ENCODE data around the gene FMN1.

DNA sequence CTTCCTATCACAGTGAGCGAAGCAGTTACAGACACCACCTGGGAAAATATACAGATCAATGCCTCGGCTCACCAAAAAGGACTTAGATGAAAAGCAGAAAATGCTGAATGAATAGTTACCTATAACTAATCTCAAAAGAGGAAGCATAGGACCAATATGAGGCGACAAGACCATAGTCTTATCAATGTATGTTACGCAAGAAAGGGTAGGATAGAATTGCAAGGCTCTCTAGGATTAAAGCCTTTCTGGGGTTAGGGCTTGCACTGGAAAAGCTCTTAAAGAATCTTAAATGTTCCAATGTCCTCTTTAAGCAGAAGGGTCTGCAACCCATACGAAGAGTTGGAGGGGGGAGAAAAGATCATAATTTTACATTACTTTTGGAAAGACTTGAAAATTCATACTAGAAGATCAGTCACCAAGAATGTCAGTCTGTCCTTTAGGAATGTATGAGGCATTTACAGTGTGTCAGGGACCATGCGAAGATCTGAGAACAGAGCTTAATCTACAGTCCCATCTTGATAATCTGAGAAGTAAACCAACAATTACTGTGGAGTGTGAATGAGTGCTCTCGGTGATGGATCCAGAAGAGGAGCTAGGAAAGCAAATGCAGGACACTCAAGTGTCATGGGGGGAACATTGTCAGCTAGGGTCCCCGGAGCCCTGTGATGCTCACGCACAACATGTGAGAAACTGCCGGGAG lies 290.8 kb downstream of the FMN1 start:
- no peak for TF ChIP-seq GRHL2 (CRISPR knock-in tag; IDR thresholded peaks at IDR 0.05; ENCODE audit: insufficient replicate concordance, severe bottlenecking)
- TF ChIP-seq ATF6 (CRISPR knock-in tag; IDR thresholded peaks at IDR 0.05), result no peak
- TF ChIP-seq CTCF (IDR thresholded peaks at IDR 0.05), result no peak
- no peak for TF ChIP-seq USF2 (CRISPR knock-in tag; IDR thresholded peaks at IDR 0.05)
